ENCODE measurements around the gene HBEGF. TPM values are rescaled to one million over a fixed set of nuclear protein-coding genes. Genes with fewer than 3 reads are reported as not detected.

The HBEGF gene
- total RNA-seq, 1 donor from 2014 or later = 2.2 TPM

GRCh38 chr5:140360681-140361479, 14.5 kb upstream of the HBEGF start:
- no peak for TF ChIP-seq CTCF (conservative IDR thresholded peaks at IDR 0.05)
- H3K4me1 Mint-ChIP-seq = peaks cover 14% of the 10 kb centered on the region
- no peaks in the 10 kb centered on the region for H3K27me3 Mint-ChIP-seq (ENCODE audit: low read depth)
- DNase-seq (ENCODE audit: low read depth, low spot score) = no peak
- H3K36me3 Mint-ChIP-seq (ENCODE audit: low read depth) = no peaks in the 10 kb centered on the region
- no peak overlapping the region for H3K27ac Mint-ChIP-seq (ENCODE audit: unreplicated experiment)
- no peaks in the 10 kb centered on the region for H3K9me3 Mint-ChIP-seq
- H3K4me3 Mint-ChIP-seq = no peak overlapping the region

GRCh38 chr5:140360101-140360500, 13.7 kb upstream of the HBEGF start, which contains the start of gene SLC4A9:
Gene SLC4A9 (plus strand): TSS chr5:140360194. CDS start chr5:140360237, 43 bp downstream.
- no peak for TF ChIP-seq CTCF (conservative IDR thresholded peaks at IDR 0.05)

GRCh38 chr5:140358738-140359310, 12.4 kb upstream of the HBEGF start:
- H3K4me1 Mint-ChIP-seq = peaks cover 14% of the 10 kb centered on the region
- DNase-seq (ENCODE audit: low read depth, low spot score) = no peak
- H3K36me3 Mint-ChIP-seq (ENCODE audit: low read depth) = no peaks in the 10 kb centered on the region
- H3K27ac Mint-ChIP-seq (ENCODE audit: unreplicated experiment) = peak overlapping the region; percentile 69
- TF ChIP-seq CTCF (conservative IDR thresholded peaks at IDR 0.05) = peak; percentile 55
- no peak overlapping the region for H3K4me3 Mint-ChIP-seq
- H3K9me3 Mint-ChIP-seq = no peaks in the 10 kb centered on the region
- H3K27me3 Mint-ChIP-seq (ENCODE audit: low read depth) = no peaks in the 10 kb centered on the region

More at GRCh38 chr5:140360101-140360500, 13.7 kb upstream of the HBEGF start, which contains the start of gene SLC4A9:
- Mint-ChIP-seq H3K4me3 (no peak within 1 kb of the TSS), H3K4me1 (peaks cover 14% of the 10 kb centered on the region), H3K9me3 (no peaks in the 10 kb centered on the region), H3K27me3 (ENCODE audit: low read depth) (no peaks in the 10 kb centered on the region), H3K27ac (ENCODE audit: unreplicated experiment) (no peak within 1 kb of the TSS), H3K36me3 (ENCODE audit: low read depth) (no peaks in the 10 kb centered on the region)
- no peak for DNase-seq (ENCODE audit: low read depth, low spot score)

- Mint-ChIP-seq H3K9me3 (no peaks in the 10 kb centered on the region), H3K27ac (ENCODE audit: unreplicated experiment) (peak overlapping the region; percentile 86), H3K4me1 (peaks cover 10% of the 10 kb centered on the region), H3K4me3 (no peak overlapping the region), H3K27me3 (ENCODE audit: low read depth) (no peaks in the 10 kb centered on the region), H3K36me3 (ENCODE audit: low read depth) (no peaks in the 10 kb centered on the region)
- peak; percentile 74 for DNase-seq (ENCODE audit: low read depth, low spot score)
- peak; percentile 90 for TF ChIP-seq CTCF (conservative IDR thresholded peaks at IDR 0.05)
These were observed 11.3 kb upstream of the HBEGF start for GRCh38 chr5:140357726-140358093.

- DNase-seq (ENCODE audit: low read depth, low spot score) = no peak
- Mint-ChIP-seq H3K27me3 (ENCODE audit: low read depth) (no peaks in the 10 kb centered on the region), H3K9me3 (no peaks in the 10 kb centered on the region), H3K4me3 (no peak overlapping the region), H3K27ac (ENCODE audit: unreplicated experiment) (no peak overlapping the region), H3K4me1 (peaks cover 10% of the 10 kb centered on the region), H3K36me3 (ENCODE audit: low read depth) (no peaks in the 10 kb centered on the region)
- no peak for TF ChIP-seq CTCF (conservative IDR thresholded peaks at IDR 0.05)
These were observed 10.7 kb upstream of the HBEGF start for GRCh38 chr5:140356853-140357725.

All from neural crest cell (in vitro differentiated cells).